ENCODE measurements around the gene SORCS1. TPM values are rescaled to one million over a fixed set of nuclear protein-coding genes. Genes with fewer than 3 reads are reported as not detected.

Gene SORCS1
- total RNA-seq, 1 donor from 2014 or later: 0.23 TPM

- Histone ChIP-seq H3K36me3 (no peaks in the 10 kb centered on the region), H3K9me3 (no peaks in the 10 kb centered on the region), H3K27ac (no peak overlapping the region), H3K4me3 (no peak overlapping the region), H3K27me3 (no peaks in the 10 kb centered on the region), H3K4me1 (no peaks in the 10 kb centered on the region)
- no peak for TF ChIP-seq CTCF (IDR thresholded peaks at IDR 0.05)
- intact Hi-C loops (cut with DNase I): no loop called here
- no peak for DNase-seq
- ATAC-seq: no peak
These were observed 572.1 kb downstream of the SORCS1 start for GRCh38 chr10:106592396-106592795.

- H3K4me1 ChIP-seq: no peaks in the 10 kb centered on the region
- no peaks in the 10 kb centered on the region for H3K9me3 ChIP-seq
- no peaks in the 10 kb centered on the region for H3K27me3 ChIP-seq
- DNase-seq: no peak
- H3K36me3 ChIP-seq: no peaks in the 10 kb centered on the region
- ATAC-seq: no peak
- no peak for TF ChIP-seq CTCF (IDR thresholded peaks at IDR 0.05)
- H3K4me3 ChIP-seq: no peak overlapping the region
- intact Hi-C loops (cut with DNase I): no loop called here
- no peak overlapping the region for H3K27ac ChIP-seq
These were observed 582.2 kb downstream of the SORCS1 start for GRCh38 chr10:106582291-106582690.

GRCh38 chr10:106577756-106578155, 586.8 kb downstream of the SORCS1 start:
- H3K27ac ChIP-seq: no peak overlapping the region
- H3K27me3 ChIP-seq: no peaks in the 10 kb centered on the region
- intact Hi-C loops (cut with DNase I): no loop called here
- H3K9me3 ChIP-seq: no peaks in the 10 kb centered on the region
- TF ChIP-seq CTCF (IDR thresholded peaks at IDR 0.05): no peak
- H3K36me3 ChIP-seq: no peaks in the 10 kb centered on the region
- ATAC-seq (no peak), DNase-seq (no peak)
- no peaks in the 10 kb centered on the region for H3K4me1 ChIP-seq
- H3K4me3 ChIP-seq: no peak overlapping the region

GRCh38 chr10:106577266-106577665, 587.2 kb downstream of the SORCS1 start:
- no peaks in the 10 kb centered on the region for H3K4me1 ChIP-seq
- no peaks in the 10 kb centered on the region for H3K9me3 ChIP-seq
- ATAC-seq: no peak
- intact Hi-C loops (cut with DNase I): no loop called here
- no peak for TF ChIP-seq CTCF (IDR thresholded peaks at IDR 0.05)
- H3K27ac ChIP-seq: no peak overlapping the region
- H3K36me3 ChIP-seq: no peaks in the 10 kb centered on the region
- no peak for DNase-seq
- no peak overlapping the region for H3K4me3 ChIP-seq
- no peaks in the 10 kb centered on the region for H3K27me3 ChIP-seq

- Histone ChIP-seq H3K27me3 (no peaks in the 10 kb centered on the region), H3K36me3 (no peaks in the 10 kb centered on the region), H3K27ac (no peak overlapping the region), H3K4me1 (no peaks in the 10 kb centered on the region), H3K9me3 (no peaks in the 10 kb centered on the region), H3K4me3 (no peak overlapping the region)
- DNase-seq: no peak
- intact Hi-C loops (cut with DNase I): no loop called here
- no peak for TF ChIP-seq CTCF (IDR thresholded peaks at IDR 0.05)
- ATAC-seq: no peak
These were observed 588.0 kb downstream of the SORCS1 start for GRCh38 chr10:106576534-106576933.

GRCh38 chr10:106573106-106573505, 591.4 kb downstream of the SORCS1 start:
- intact Hi-C loops (cut with DNase I): no loop called here
- no peaks in the 10 kb centered on the region for H3K4me1 ChIP-seq
- DNase-seq: no peak
- TF ChIP-seq CTCF (IDR thresholded peaks at IDR 0.05): no peak
- no peaks in the 10 kb centered on the region for H3K36me3 ChIP-seq
- H3K27ac ChIP-seq: no peak overlapping the region
- ATAC-seq: no peak
- H3K4me3 ChIP-seq: no peak overlapping the region
- no peaks in the 10 kb centered on the region for H3K9me3 ChIP-seq
- H3K27me3 ChIP-seq: no peaks in the 10 kb centered on the region
